Measurements from ENCODE around the gene DMAP1.

The DMAP1 gene

GRCh38 chr1:44256762-44257554 is 43.7 kb downstream of the DMAP1 start:
- no peak for DNase-seq

- DNase-seq, result no peak
Measured at GRCh38 chr1:44259090-44259489, 45.8 kb downstream of the DMAP1 start.

- no peak for DNase-seq
Measured at GRCh38 chr1:44260792-44261170, 47.5 kb downstream of the DMAP1 start.

GRCh38 chr1:44261171-44261817 is 48.0 kb downstream of the DMAP1 start:
- DNase-seq, result no peak

GRCh38 chr1:44261962-44262361 is 48.7 kb downstream of the DMAP1 start:
- DNase-seq, result no peak

GRCh38 chr1:44262414-44262813 is 49.1 kb downstream of the DMAP1 start:
- no peak for DNase-seq

- DNase-seq, result no peak
Measured at GRCh38 chr1:44262816-44263567, 49.7 kb downstream of the DMAP1 start.

- DNase-seq, result no peak
Measured at GRCh38 chr1:44263568-44264450, 50.5 kb downstream of the DMAP1 start.

GRCh38 chr1:44264451-44264771 is 51.1 kb downstream of the DMAP1 start:
- DNase-seq, result no peak

- DNase-seq, result no peak
Measured at GRCh38 chr1:44265656-44266358, 52.5 kb downstream of the DMAP1 start.

GRCh38 chr1:44266400-44267344 is 53.4 kb downstream of the DMAP1 start:
- DNase-seq, result no peak

- no peak for DNase-seq
Measured at GRCh38 chr1:44267438-44267837, 54.2 kb downstream of the DMAP1 start.

GRCh38 chr1:44268054-44268453 is 54.8 kb downstream of the DMAP1 start:
- DNase-seq, result no peak
